ENCODE results near the gene SLC5A6. TPM values are rescaled to one million over a fixed set of nuclear protein-coding genes. Genes with fewer than 3 reads are reported as not detected.

Gene SLC5A6
- total RNA-seq, result 10 to 100 TPM; 41.5 to 47.4 TPM

DNA sequence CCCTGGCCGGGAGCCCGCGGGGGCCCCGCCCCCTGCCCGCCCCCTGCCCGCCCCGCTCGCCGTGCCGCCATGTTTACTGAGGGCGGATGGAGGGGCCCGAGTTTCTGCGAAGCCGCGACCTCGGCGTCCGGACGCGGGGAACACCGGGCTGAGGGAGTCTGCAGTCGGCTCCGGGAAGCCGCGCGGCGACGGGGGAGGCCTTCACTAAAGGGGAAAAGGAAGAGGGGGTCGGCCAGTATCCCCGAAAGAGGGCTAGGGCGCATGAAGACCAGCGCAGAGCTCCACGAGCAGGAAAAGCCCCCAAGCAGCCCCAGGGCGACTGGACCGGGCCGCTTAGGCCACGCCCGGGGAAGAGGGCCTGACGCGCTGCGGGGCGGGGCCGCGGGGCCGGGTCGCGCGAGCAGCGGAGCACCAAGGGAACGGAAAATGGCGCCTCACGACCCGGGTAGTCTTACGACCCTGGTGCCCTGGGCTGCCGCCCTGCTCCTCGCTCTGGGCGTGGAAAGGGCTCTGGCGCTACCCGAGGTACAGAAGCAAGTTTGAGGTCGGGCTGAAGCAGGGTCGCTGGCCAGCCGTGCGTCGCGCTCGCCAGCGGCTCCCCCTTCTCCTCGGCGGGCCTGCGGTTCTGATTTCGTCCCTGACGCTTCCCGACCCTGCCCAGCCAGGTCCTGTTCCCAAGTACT is at the start of gene SLC5A6, which contains the start of gene ATRAID:
Gene SLC5A6, minus strand, starts transcription at position 326 of the 683 bp plus-strand sequence. CDS start 4,618 bp downstream, outside the sequence.
Gene ATRAID, plus strand, starts transcription at position 99 of the 683 bp plus-strand sequence. Its CDS starts 328 bp downstream, at position 427.
- Mint-ChIP-seq H3K4me3 (peak within 1 kb of the TSS; percentile 98), H3K9me3 (ENCODE audit: insufficient read depth) (no peaks in the 10 kb centered on the region), H3K27ac (peak within 1 kb of the TSS; percentile 99), H3K36me3 (ENCODE audit: low read depth) (peaks cover 48% of the 10 kb centered on the region), H3K27me3 (ENCODE audit: low read depth) (no peaks in the 10 kb centered on the region), H3K4me1 (ENCODE audit: low read depth) (peaks cover 49% of the 10 kb centered on the region)
- peak; percentile 91 for DNase-seq
- peak; percentile 92 for ATAC-seq
- ChIA-PET CTCF (interaction anchor here (1.0 kb wide), 1 partner anchor 79 kb away, joined by 3 read pairs; no protein-coding TSS in a partner anchor), POLR2A (interaction anchor here (0.7 to 1.3 kb wide), 11 partner anchors 8 to 224 kb away, joined by 3 to 6 read pairs (median 3); no protein-coding TSS in a partner anchor)

DNA sequence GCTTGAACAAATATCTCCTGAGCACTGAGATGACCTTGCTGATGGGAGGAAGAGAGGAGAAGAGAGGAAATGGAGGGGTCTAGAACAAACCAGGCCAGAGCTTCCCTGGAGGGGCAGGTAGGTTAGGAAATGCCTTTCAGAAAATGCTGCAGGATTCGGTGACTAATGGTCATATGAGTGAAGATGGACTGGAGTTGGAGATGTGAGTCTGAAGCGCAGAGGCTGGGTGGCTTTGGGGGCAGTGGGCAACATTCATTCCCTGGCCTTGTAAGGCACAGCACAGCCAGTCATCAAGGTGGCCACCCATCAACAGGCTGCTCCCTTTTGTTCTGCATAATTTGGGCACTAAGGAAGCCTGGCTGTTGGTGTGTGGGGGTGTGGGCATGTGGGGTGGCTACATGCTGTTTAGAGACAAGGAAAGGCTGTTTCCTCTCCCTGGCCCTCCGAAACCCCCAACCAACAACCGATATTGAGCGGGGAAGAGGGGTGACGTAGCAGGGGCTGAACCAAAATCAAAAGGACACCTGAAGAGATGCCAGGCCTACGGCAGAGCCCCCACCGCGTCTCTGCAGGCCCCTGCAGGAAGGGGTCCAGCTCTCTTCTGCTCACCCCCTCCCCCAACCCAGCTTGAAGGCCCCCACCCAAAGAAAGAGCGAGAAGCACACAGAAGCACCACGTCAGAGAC is 49.3 kb upstream of the SLC5A6 start:
- Mint-ChIP-seq H3K27me3 (ENCODE audit: low read depth) (peaks cover 46% of the 10 kb centered on the region), H3K4me1 (ENCODE audit: low read depth) (peaks cover 26% of the 10 kb centered on the region), H3K27ac (no peak overlapping the region), H3K4me3 (peak overlapping the region; percentile 37), H3K36me3 (ENCODE audit: low read depth) (no peaks in the 10 kb centered on the region), H3K9me3 (ENCODE audit: insufficient read depth) (no peaks in the 10 kb centered on the region)
- DNase-seq (no peak), ATAC-seq (no peak)
- ChIA-PET POLR2A (no interaction called here), CTCF (interaction anchor here (1.6 to 6.1 kb wide), 2 partner anchors 41 to 92 kb away, joined by 3 to 45 read pairs; no protein-coding TSS in a partner anchor)

DNA sequence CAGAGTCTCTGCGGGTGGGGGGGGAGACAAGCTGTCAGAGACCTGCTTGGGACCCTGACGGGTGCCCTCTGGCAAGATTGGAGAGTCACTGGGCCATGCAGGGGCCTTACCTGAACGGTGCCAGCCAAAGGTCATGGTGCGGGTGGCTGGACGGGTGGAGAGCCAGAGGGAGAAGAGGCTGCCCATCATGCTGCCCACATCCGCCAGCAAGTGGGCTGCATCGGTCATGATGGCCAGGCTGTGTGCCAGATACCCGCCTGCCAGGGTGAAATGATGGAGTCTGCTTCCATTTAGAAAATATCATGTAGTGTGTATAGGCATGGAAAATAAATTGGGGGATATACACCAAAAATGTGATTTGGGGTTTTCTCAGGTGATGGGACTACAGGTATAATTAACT is 46.0 kb upstream of the SLC5A6 start:
- no peak for DNase-seq
- H3K27ac Mint-ChIP-seq, result no peak overlapping the region
- POLR2A ChIA-PET, result no interaction called here
- H3K27me3 Mint-ChIP-seq (ENCODE audit: low read depth), result peaks cover 38% of the 10 kb centered on the region
- H3K4me1 Mint-ChIP-seq (ENCODE audit: low read depth), result peaks cover 5% of the 10 kb centered on the region
- CTCF ChIA-PET, result interaction anchor here (2.2 kb wide), 1 partner anchor 21 kb away, joined by 8 read pairs; no protein-coding TSS in a partner anchor
- no peaks in the 10 kb centered on the region for H3K9me3 Mint-ChIP-seq (ENCODE audit: insufficient read depth)
- no peak for ATAC-seq
- H3K4me3 Mint-ChIP-seq, result no peak overlapping the region
- H3K36me3 Mint-ChIP-seq (ENCODE audit: low read depth), result no peaks in the 10 kb centered on the region

- ATAC-seq, result no peak
- DNase-seq, result no peak
- Mint-ChIP-seq H3K36me3 (ENCODE audit: low read depth) (no peaks in the 10 kb centered on the region), H3K9me3 (ENCODE audit: insufficient read depth) (no peaks in the 10 kb centered on the region), H3K4me1 (ENCODE audit: low read depth) (peaks cover 4% of the 10 kb centered on the region), H3K27ac (no peak overlapping the region), H3K4me3 (no peak overlapping the region), H3K27me3 (ENCODE audit: low read depth) (peaks cover 37% of the 10 kb centered on the region)
- ChIA-PET POLR2A (interaction anchor here (0.6 kb wide), 1 partner anchor 428 kb away, joined by 3 read pairs; no protein-coding TSS in a partner anchor), CTCF (interaction anchor here (2.2 kb wide), 1 partner anchor 23 kb away, joined by 10 read pairs; no protein-coding TSS in a partner anchor)
Measured at GRCh38 chr2:27256855-27257454, 44.9 kb upstream of the SLC5A6 start.

DNA sequence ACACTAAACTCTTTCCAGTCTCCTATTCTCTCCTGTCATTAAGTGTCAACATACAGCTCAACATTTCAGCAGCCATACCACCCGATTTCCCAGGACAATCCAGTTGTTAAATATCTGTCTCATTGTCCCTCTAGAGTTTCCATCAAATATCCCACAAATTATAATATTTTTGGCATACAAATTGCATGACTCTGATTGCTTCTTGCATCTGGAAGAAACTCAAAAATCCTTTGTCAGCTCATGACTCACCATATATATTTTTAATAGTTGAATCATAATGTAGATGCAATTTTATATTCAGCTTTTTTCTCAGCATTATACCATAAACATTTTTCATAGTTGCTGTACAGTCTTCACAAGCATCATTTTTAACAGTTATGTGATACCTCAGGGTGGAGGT is 43.6 kb upstream of the SLC5A6 start:
- H3K27ac Mint-ChIP-seq, result no peak overlapping the region
- DNase-seq (no peak), ATAC-seq (no peak)
- H3K36me3 Mint-ChIP-seq (ENCODE audit: low read depth), result no peaks in the 10 kb centered on the region
- H3K4me1 Mint-ChIP-seq (ENCODE audit: low read depth), result no peaks in the 10 kb centered on the region
- POLR2A ChIA-PET, result no interaction called here
- H3K27me3 Mint-ChIP-seq (ENCODE audit: low read depth), result peaks cover 25% of the 10 kb centered on the region
- CTCF ChIA-PET, result interaction anchor here (1.0 to 2.2 kb wide), 3 partner anchors 9 to 47 kb away, joined by 3 to 10 read pairs (median 4); no protein-coding TSS in a partner anchor
- no peaks in the 10 kb centered on the region for H3K9me3 Mint-ChIP-seq (ENCODE audit: insufficient read depth)
- H3K4me3 Mint-ChIP-seq, result no peak overlapping the region

DNA sequence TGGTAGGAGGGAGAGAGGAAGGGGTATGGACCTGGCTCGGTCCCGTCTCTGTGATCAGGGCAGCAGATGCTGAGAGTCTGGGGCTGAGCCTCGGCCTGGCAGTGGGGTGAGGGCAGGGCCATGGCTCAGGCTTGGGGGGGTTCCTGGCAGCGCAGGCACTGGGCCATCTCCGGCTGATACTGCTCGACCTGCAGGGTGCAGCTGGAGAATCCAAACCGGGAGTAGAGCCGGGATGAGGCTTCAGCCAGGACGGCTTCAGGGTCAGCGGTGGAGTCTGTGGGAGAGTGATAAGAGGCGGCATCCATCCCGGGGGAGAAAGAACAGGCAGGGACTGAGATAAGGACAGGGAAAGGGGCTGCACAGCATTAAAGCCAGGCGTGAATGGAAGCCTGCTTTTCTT is 43.1 kb upstream of the SLC5A6 start:
- CTCF ChIA-PET, result interaction anchor here (1.4 to 2.2 kb wide), 2 partner anchors 10 to 25 kb away, joined by 4 to 10 read pairs; no protein-coding TSS in a partner anchor
- Mint-ChIP-seq H3K27me3 (ENCODE audit: low read depth) (peaks cover 21% of the 10 kb centered on the region), H3K4me1 (ENCODE audit: low read depth) (no peaks in the 10 kb centered on the region), H3K9me3 (ENCODE audit: insufficient read depth) (no peaks in the 10 kb centered on the region), H3K27ac (no peak overlapping the region), H3K36me3 (ENCODE audit: low read depth) (no peaks in the 10 kb centered on the region), H3K4me3 (no peak overlapping the region)
- ATAC-seq (no peak), DNase-seq (no peak)
- POLR2A ChIA-PET, result no interaction called here

GRCh38 chr2:27251766-27252165 is 39.7 kb upstream of the SLC5A6 start:
- Mint-ChIP-seq H3K36me3 (ENCODE audit: low read depth) (no peaks in the 10 kb centered on the region), H3K27me3 (ENCODE audit: low read depth) (peaks cover 10% of the 10 kb centered on the region), H3K4me1 (ENCODE audit: low read depth) (no peaks in the 10 kb centered on the region), H3K9me3 (ENCODE audit: insufficient read depth) (no peaks in the 10 kb centered on the region), H3K4me3 (no peak overlapping the region), H3K27ac (no peak overlapping the region)
- ChIA-PET POLR2A (no interaction called here), CTCF (interaction anchor here (1.0 to 5.3 kb wide), 6 partner anchors 15 to 60 kb away, joined by 3 to 70 read pairs (median 6); partner anchors contain the start of gene TRIM54)
- no peak for DNase-seq
- ATAC-seq, result no peak

DNA sequence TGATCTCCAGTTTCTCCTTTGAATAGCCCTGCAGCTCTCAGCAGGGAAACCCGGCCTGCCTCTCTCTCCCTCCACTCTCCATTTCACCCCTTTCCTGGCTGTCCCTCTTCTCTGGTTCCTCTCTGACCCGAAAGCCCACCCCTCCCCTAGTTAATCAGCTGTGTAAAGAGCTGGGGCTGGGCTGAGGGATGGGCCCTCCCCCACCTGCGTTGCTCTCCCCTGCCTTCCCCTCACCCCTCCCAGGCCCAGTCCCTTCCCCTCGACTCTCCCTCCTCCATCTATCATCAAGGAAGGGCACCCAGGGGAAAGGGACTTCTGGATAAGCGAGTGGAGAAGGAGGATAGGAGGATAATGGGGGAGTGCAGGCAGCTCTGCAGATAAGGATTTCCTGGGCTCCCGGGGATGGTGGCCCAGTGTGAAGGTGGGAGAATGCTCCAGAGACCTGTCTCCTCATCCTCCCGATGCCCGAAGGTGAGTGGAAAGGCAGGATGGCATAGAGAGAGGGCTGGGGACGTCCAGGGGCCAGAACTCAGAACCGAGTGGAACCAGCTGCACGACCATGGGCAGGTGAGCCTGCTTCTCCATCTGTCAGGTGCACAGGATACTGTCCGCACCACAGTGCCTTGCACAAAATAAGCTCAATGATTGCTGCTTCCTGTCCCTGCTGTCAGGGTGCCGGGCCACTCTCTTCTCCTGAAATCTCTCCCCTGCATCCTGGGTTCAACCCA is 38.7 kb upstream of the SLC5A6 start:
- peaks cover 7% of the 10 kb centered on the region for H3K27me3 Mint-ChIP-seq (ENCODE audit: low read depth)
- no peak for DNase-seq
- ATAC-seq, result no peak
- H3K4me1 Mint-ChIP-seq (ENCODE audit: low read depth), result no peaks in the 10 kb centered on the region
- CTCF ChIA-PET, result interaction anchor here (1.0 to 5.3 kb wide), 6 partner anchors 16 to 61 kb away, joined by 3 to 70 read pairs (median 6); partner anchors contain the start of gene TRIM54
- no peak overlapping the region for H3K4me3 Mint-ChIP-seq
- no peak overlapping the region for H3K27ac Mint-ChIP-seq
- H3K9me3 Mint-ChIP-seq (ENCODE audit: insufficient read depth), result no peaks in the 10 kb centered on the region
- POLR2A ChIA-PET, result interaction anchor here (0.6 kb wide), 1 partner anchor 9 kb away, joined by 3 read pairs; no protein-coding TSS in a partner anchor
- H3K36me3 Mint-ChIP-seq (ENCODE audit: low read depth), result no peaks in the 10 kb centered on the region

DNA sequence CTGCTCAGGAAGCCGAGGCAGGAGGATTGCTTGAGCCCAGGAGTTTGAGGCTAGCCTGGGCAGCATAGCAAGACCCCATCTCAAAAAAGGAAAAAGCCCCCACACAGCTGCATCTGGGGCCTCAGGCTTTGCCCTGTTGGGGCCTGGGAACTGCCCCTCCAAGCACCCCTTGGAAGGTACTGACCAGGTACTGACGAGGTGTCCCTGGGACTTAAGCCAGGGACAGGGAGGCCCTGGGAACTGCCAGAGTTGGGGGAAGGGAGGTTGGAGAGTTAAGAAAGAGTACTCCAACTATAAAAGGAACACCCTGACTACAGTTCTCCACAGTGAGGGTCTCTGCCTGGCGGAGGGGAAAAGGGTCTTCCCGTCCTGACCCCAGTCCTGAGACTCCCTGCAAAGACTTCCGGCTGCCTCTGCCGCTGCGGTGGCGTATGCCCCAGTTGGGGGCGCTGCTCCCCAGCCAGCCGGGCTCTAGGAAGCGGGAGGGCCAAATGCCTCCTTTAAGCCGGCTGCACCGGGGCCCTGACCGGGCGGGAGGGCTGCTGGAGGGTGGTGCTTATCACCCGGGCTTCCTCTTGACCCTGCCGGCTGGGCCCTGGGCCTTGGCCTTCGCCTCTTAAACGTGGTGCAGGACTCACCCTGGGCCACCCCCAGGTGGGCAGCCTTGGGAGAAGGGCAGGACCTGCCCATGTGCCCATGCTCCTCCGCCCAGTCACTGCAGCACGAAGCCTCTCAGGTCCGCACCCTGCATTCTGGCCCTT is 38.0 kb upstream of the SLC5A6 start:
- H3K36me3 Mint-ChIP-seq (ENCODE audit: low read depth), result no peaks in the 10 kb centered on the region

DNA sequence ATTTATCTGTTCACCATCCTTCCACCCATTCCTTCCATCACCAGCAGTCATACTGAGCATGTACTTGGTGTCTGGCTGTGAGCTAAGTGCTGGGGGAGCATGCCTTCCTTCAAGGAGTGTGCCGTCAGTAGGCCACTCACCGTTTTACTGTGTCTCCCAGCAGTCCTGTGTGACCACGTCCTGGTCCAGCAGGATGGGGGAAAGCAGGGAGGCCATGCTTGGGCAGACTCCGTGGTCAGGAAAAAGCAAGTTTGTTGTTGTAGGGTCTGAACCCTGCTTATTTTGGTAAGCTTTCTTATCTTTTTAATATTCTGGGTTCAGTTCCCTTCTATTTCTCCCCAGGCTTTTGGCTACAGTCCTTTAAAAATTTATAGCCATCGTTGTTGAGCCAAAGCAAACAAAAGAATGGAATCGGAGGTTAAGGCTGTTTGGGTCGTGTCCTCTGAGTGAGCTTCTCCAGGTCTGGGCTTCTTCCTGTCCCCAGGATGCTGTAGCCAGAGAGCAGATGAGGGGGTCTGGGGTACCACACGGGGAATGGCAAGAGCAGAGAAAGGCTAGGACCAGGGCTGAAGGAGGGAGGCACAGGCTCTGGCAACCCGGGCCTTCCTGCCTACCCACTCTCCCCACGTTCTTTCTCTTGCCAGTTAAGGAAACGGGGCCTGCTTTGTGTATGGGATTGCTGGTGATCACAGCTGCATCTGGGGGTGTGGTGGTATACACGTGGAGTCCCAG is 37.3 kb upstream of the SLC5A6 start:
- H3K4me1 Mint-ChIP-seq (ENCODE audit: low read depth), result no peaks in the 10 kb centered on the region
- H3K9me3 Mint-ChIP-seq (ENCODE audit: insufficient read depth), result no peaks in the 10 kb centered on the region
- H3K4me3 Mint-ChIP-seq, result no peak overlapping the region
- no peak overlapping the region for H3K27ac Mint-ChIP-seq
- H3K27me3 Mint-ChIP-seq (ENCODE audit: low read depth), result no peaks in the 10 kb centered on the region
- CTCF ChIA-PET, result interaction anchor here (0.6 to 5.3 kb wide), 8 partner anchors 9 to 152 kb away, joined by 3 to 70 read pairs (median 3); partner anchors contain the start of genes SLC30A3 and TRIM54
- POLR2A ChIA-PET, result interaction anchor here (0.6 to 1.3 kb wide), 3 partner anchors 14 to 180 kb away, joined by 3 to 7 read pairs (median 3); partner anchors contain the start of gene SLC30A3
- DNase-seq (no peak), ATAC-seq (no peak)
- H3K36me3 Mint-ChIP-seq (ENCODE audit: low read depth), result peaks cover 2% of the 10 kb centered on the region

More for the DNA sequence above, 38.0 kb upstream of the SLC5A6 start:
- Mint-ChIP-seq H3K27me3 (ENCODE audit: low read depth) (peaks cover 2% of the 10 kb centered on the region), H3K4me1 (ENCODE audit: low read depth) (no peaks in the 10 kb centered on the region), H3K4me3 (no peak overlapping the region), H3K27ac (no peak overlapping the region), H3K9me3 (ENCODE audit: insufficient read depth) (no peaks in the 10 kb centered on the region)
- DNase-seq, result peak; percentile 70
- ATAC-seq, result peak; percentile 81
- ChIA-PET CTCF (interaction anchor here (0.8 to 5.3 kb wide), 9 partner anchors 10 to 153 kb away, joined by 3 to 70 read pairs (median 5); partner anchors contain the start of genes SLC30A3 and TRIM54), POLR2A (no interaction called here)

All from activated CD8-positive, alpha-beta T cell treated with anti-CD3 and anti-CD28 coated beads, Interleukin-2, amount 10 ng/mL, durations not matched to agents 7 days and 5 days (primary cell).